MM.1S (cell line): Measurements from ENCODE around the gene TCP11.

Experiments used
- DNase-seq: peaks from one replicate; pipeline ENCODE4 v3.0.0-alpha.2; 2015
- H2AFZ ChIP-seq: fragments of 300-600 bp; sonication (generic); 2 replicates; pipeline ENCODE4 v1.6.0; 2016; ENCODE audit warnings: antibody characterized with exemption, low read length
- H3F3A ChIP-seq: fragments of 300-600 bp; sonication (generic); 2 replicates; pipeline ENCODE4 v1.6.1; 2016; ENCODE audit warnings: mild to moderate bottlenecking, antibody characterized with exemption, low read length, moderate library complexity, mixed read lengths; ENCODE audit not compliant: insufficient read depth
- H3K27ac ChIP-seq: fragments of 300-600 bp; sonication (generic); 2 replicates; pipeline ENCODE4 v1.5.1; 2016; ENCODE audit warnings: mild to moderate bottlenecking, low read length
- H3K27me3 ChIP-seq: fragments of 300-600 bp; sonication (generic); replicated peaks from 2 replicates; pipeline ENCODE4 v1.6.0; 2016; ENCODE audit warnings: low read length; ENCODE audit not compliant: insufficient read depth
- H3K36me3 ChIP-seq: fragments of 300-600 bp; sonication (generic); replicated peaks from 2 replicates; pipeline ENCODE4 v1.6.1; 2016; ENCODE audit warnings: mild to moderate bottlenecking, low read length, mixed read lengths; ENCODE audit not compliant: insufficient read depth
- H3K4me1 ChIP-seq: fragments of 300-600 bp; sonication (generic); 2 replicates; pipeline ENCODE4 v1.6.1; 2016; ENCODE audit warnings: low read length, mixed read lengths
- H3K4me2 ChIP-seq: fragments of 300-600 bp; sonication (generic); 2 replicates; pipeline ENCODE4 v1.6.0; 2016; ENCODE audit warnings: low read depth, low read length
- H3K4me3 ChIP-seq: fragments of 300-600 bp; sonication (generic); 2 replicates; pipeline ENCODE4 v1.5.1; 2016; ENCODE audit warnings: low read length, mixed read lengths
- H3K79me2 ChIP-seq: fragments of 300-600 bp; sonication (generic); 2 replicates; pipeline ENCODE4 v1.6.1; 2016; ENCODE audit warnings: mixed run types, low read length, mixed read lengths
- H3K9ac ChIP-seq: fragments of 300-600 bp; sonication (generic); 2 replicates; pipeline ENCODE4 v1.6.1; 2016; ENCODE audit warnings: low read length, mixed read lengths
- H3K9me2 ChIP-seq: fragments of 300-600 bp; sonication (generic); replicated peaks from 2 replicates; pipeline ENCODE4 v1.6.1; 2016; ENCODE audit warnings: mild to moderate bottlenecking, low read length, mixed read lengths; ENCODE audit not compliant: insufficient read depth
- H3K9me3 ChIP-seq: fragments of 300-600 bp; sonication (generic); replicated peaks from 2 replicates; pipeline ENCODE4 v1.6.1; 2016; ENCODE audit warnings: mild to moderate bottlenecking, low read length, mixed read lengths; ENCODE audit not compliant: insufficient read depth
- H4K20me1 ChIP-seq: fragments of 300-600 bp; sonication (generic); 2 replicates; pipeline ENCODE4 v1.6.1; 2016; ENCODE audit warnings: mild to moderate bottlenecking, low read length, moderate library complexity, mixed read lengths; ENCODE audit not compliant: insufficient read depth
- CTCF ChIP-seq: fragments of 300-600 bp; sonication (generic); IDR thresholded peaks from 2 replicates; pipeline ENCODE4 v1.5.1; 2016; ENCODE audit warnings: antibody characterized with exemption, low read length, mixed read lengths
- EZH2 ChIP-seq: fragments of 300-600 bp; sonication (generic); optimal IDR thresholded peaks from 2 replicates; pipeline ENCODE3; 2017; ENCODE audit warnings: low read depth, mild to moderate bottlenecking, antibody characterized with exemption, low read length, mixed read lengths
- EZH2phosphoT487 ChIP-seq: fragments of 300-600 bp; sonication (generic); IDR thresholded peaks from 2 replicates; pipeline ENCODE4 v1.6.1; 2018; ENCODE audit warnings: antibody characterized with exemption, low read length

Gene TCP11

GRCh38 chr6:35152067-35152707 is 11.0 kb upstream of the TCP11 start:
- TF ChIP-seq CTCF = no peak
- TF ChIP-seq EZH2 = no peak
- TF ChIP-seq EZH2phosphoT487 = no peak
- no peak overlapping the region for H2AFZ ChIP-seq
- no peak overlapping the region for H3K27ac ChIP-seq
- no peaks in the 10 kb centered on the region for H3K36me3 ChIP-seq
- H3K79me2 ChIP-seq = no peaks in the 10 kb centered on the region
- DNase-seq = no peak
- no peak overlapping the region for H3K4me3 ChIP-seq
- 0 out of 2 replicates have a peak, but pooled peaks cover 7% of the 10 kb centered on the region for H3K4me1 ChIP-seq
- no peaks in the 10 kb centered on the region for H3K9me2 ChIP-seq
- H3K27me3 ChIP-seq = no peaks in the 10 kb centered on the region
- no peak overlapping the region for H3K9ac ChIP-seq
- no peaks in the 10 kb centered on the region for H3F3A ChIP-seq
- no peak overlapping the region for H3K4me2 ChIP-seq
- H4K20me1 ChIP-seq = no peaks in the 10 kb centered on the region
- H3K9me3 ChIP-seq = no peaks in the 10 kb centered on the region

- Histone ChIP-seq H3K27ac (no peak overlapping the region), H3K9me2 (no peaks in the 10 kb centered on the region), H3K4me3 (no peak overlapping the region), H3K4me2 (no peak overlapping the region), H3K36me3 (no peaks in the 10 kb centered on the region), H2AFZ (no peak overlapping the region), H3F3A (no peaks in the 10 kb centered on the region), H3K27me3 (no peaks in the 10 kb centered on the region), H4K20me1 (no peaks in the 10 kb centered on the region), H3K9ac (no peak overlapping the region), H3K9me3 (no peaks in the 10 kb centered on the region), H3K4me1 (0 out of 2 replicates have a peak, but pooled peaks cover 7% of the 10 kb centered on the region), H3K79me2 (no peaks in the 10 kb centered on the region)
- no peak for DNase-seq
- no peak for TF ChIP-seq EZH2
These were observed 10.3 kb upstream of the TCP11 start for GRCh38 chr6:35151466-35151865.

- Histone ChIP-seq H3K4me1 (0 out of 2 replicates have a peak, but pooled peaks cover 7% of the 10 kb centered on the region), H3K79me2 (no peaks in the 10 kb centered on the region), H3K27ac (no peak overlapping the region), H3K36me3 (no peaks in the 10 kb centered on the region), H3K9me3 (no peaks in the 10 kb centered on the region), H3K4me3 (no peak overlapping the region), H3K9ac (no peak overlapping the region), H3K9me2 (no peaks in the 10 kb centered on the region), H3F3A (no peaks in the 10 kb centered on the region), H3K4me2 (no peak overlapping the region), H3K27me3 (no peaks in the 10 kb centered on the region), H4K20me1 (no peaks in the 10 kb centered on the region), H2AFZ (no peak overlapping the region)
- no peak for DNase-seq
- TF ChIP-seq EZH2phosphoT487 (no peak), CTCF (no peak), EZH2 (no peak)
These were observed 8.9 kb upstream of the TCP11 start for GRCh38 chr6:35149891-35150566.
